Neural progenitor cell (in vitro differentiated cells): Measurements from ENCODE around the gene LUZP2.

Experiments used
- EZH2 ChIP-seq: fragments of 200-600 bp; sonication (generic); IDR thresholded peaks from 2 replicates; pipeline ENCODE4 v1.6.1; 2017; ENCODE audit warnings: antibody characterized with exemption, mild to moderate bottlenecking, moderate library complexity
- EZH2phosphoT487 ChIP-seq: fragments of 200-600 bp; sonication (generic); IDR thresholded peaks from 2 replicates; pipeline ENCODE4 v1.6.1; 2017; ENCODE audit warnings: antibody characterized with exemption

DNA sequence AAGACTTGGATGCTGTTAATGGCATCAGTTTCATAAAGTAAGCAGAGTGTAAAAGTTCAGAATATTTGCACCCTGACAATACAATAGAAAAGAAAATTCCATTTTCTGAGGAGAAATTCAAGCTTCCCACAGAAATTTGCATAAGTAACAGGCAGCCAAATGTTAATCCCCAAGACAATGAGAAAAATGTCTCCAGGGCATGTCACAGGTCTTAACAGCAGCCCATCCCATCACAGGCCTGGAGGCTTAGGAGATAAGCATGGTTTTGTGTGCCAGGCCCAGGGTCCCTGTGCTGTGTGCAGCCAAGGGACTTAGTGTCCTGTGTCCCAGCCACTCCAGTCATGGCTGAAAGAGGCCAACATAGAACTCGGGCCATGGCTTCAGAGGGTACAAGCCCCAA lies 347.6 kb downstream of the LUZP2 start:
- TF ChIP-seq EZH2 (no peak), EZH2phosphoT487 (no peak)
